ENCODE data around the gene KLHL12. TPM values are rescaled to one million over a fixed set of nuclear protein-coding genes. Genes with fewer than 3 reads are reported as not detected.
A peak's percentile ranks its signal among the peaks of the same experiment; 100 is the strongest.

The KLHL12 gene
- total and polyA plus RNA-seq, 7 donors, result 7.4 to 27.4 (median 16.5) TPM

DNA sequence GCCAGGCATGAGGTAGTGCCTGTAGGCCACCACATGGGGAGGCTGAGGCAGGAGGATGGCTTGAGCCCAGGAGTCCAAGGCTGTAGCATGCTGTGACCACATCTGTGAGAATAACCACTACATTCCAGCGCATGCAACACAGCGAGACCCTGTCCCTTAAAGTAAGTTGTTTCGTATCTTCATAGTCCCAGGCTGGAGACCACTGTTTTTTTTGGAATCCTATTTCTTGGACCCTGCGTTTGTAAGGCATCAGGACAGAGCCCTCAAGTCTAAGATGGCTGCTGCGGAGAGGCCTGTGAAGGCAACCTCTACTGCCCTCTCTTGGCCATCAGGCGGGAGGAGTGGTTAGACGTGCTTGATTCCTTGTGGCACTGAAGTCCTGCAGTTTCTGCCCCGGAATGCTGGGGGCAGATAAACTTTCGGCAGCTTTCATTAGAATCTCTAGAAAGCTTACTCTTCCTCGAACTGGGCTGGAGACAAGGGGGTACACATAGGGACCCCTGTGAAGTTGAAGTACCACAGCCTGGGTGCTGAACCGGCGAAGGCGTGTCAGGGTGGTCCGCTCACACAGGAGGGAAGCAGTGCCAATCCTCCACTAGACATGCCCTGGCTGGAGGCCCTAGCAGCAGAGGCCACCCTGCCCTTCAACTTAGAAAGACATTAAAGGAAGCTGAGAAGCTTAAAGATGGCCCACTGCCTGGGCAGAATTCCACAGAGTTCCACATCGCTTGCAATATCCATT lies 74.7 kb downstream of the KLHL12 start:
- no peaks in the 10 kb centered on the region for H3K27me3 ChIP-seq (ENCODE audit: insufficient read depth in 3 of 3, low read length in 2 of 3)
- intact Hi-C loops (cut with DNase I), result no loop called here
- no peaks in the 10 kb centered on the region for H3K9me3 ChIP-seq
- no peak for DNase-seq
- WGBS, 3 donors, result 70 to 77% (median 71%) methylated on average over 15 of the region's 15 CpGs
- no peak overlapping the region for H3K27ac ChIP-seq
- no peak for ATAC-seq
- no peaks in the 10 kb centered on the region for H3K4me1 ChIP-seq
- H3K4me3 ChIP-seq, result no peak overlapping the region
- TF ChIP-seq CTCF (IDR thresholded peaks at IDR 0.05), result no peak
- no peaks in the 10 kb centered on the region for H3K36me3 ChIP-seq (ENCODE audit: insufficient read depth in 1 of 2, low read depth in 1 of 2)

DNA sequence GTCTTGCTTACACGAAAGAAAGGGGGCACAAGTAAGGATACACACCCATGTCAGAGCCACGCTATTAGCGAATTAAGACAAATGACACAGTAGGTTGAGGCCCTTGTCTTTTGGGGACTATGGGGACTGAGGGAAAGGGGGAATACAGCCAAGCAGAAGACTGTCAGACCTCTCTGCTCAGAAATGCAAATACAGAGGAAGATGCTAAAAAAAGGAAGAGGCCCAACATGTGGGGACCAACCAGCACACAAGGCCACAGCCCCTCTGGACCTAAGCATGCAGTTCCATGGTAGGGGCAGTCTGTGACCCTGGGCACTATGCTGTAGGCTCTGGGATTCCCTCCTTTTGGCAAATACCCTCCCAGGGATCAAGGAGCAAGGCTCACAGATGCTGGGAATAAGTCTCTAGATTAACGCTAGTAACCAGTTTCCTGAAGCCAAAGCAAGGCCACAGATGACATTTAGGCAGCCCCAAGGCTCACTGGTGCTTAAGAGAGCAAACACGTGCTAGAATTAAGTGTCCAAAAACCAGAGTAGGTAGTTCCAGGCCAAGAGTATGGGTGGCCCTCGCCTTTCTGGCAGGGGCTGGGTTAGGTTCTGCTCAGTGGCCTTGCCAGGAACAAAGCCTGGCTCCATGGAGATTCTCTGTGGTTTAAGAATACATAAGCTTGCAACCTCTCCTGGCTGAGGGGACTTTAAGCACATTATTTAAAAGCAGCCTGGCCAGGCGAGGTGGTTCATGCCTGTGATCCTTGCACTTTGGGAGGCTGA lies 76.3 kb downstream of the KLHL12 start:
- intact Hi-C loops (cut with DNase I), result no loop called here
- Histone ChIP-seq H3K9me3 (no peaks in the 10 kb centered on the region), H3K27ac (no peak overlapping the region), H3K4me3 (no peak overlapping the region), H3K27me3 (ENCODE audit: insufficient read depth in 3 of 3, low read length in 2 of 3) (no peaks in the 10 kb centered on the region), H3K4me1 (no peaks in the 10 kb centered on the region), H3K36me3 (ENCODE audit: insufficient read depth in 1 of 2, low read depth in 1 of 2) (no peaks in the 10 kb centered on the region)
- 76 to 87% (median 81%) methylated on average over 7 of the region's 7 CpGs for WGBS, 3 donors
- DNase-seq (peak; percentile 42 to 63), ATAC-seq (peak in 1 of 4 donors; percentile 37)
- no peak for TF ChIP-seq CTCF (IDR thresholded peaks at IDR 0.05)

GRCh38 chr1:202848191-202848542 lies 78.9 kb downstream of the KLHL12 start:
- intact Hi-C loops (cut with DNase I), result no loop called here
- no peak for DNase-seq
- Histone ChIP-seq H3K9me3 (no peaks in the 10 kb centered on the region), H3K27ac (no peak overlapping the region), H3K4me1 (no peaks in the 10 kb centered on the region), H3K4me3 (no peak overlapping the region), H3K27me3 (ENCODE audit: insufficient read depth in 3 of 3, low read length in 2 of 3) (no peaks in the 10 kb centered on the region), H3K36me3 (ENCODE audit: insufficient read depth in 1 of 2, low read depth in 1 of 2) (no peaks in the 10 kb centered on the region)
- 62 to 66% (median 64%) methylated on average over 2 of the region's 2 CpGs for WGBS, 3 donors
- no peak for ATAC-seq
- TF ChIP-seq CTCF (IDR thresholded peaks at IDR 0.05), result no peak

DNA sequence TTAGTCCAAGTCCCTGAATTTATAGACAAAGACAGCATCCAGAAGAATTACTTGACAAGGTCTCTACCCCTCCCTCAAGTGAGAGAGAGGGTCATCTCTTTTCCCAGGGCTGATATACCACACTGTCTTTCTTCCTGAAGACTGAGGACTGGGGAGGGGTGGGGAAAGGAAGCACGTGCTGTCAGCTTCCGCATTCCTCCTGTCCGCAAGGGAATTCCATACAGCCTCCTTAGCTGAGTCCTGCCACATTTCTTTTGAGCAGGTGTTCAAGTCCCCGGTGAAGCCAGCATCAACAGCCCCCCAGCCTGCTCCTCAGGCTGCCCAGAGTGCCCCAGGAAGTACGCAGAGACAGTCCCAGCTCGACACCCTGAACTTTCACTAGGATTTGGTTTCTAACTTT lies 82.1 kb downstream of the KLHL12 start:
- Histone ChIP-seq H3K27me3 (ENCODE audit: insufficient read depth in 3 of 3, low read length in 2 of 3) (no peaks in the 10 kb centered on the region), H3K27ac (no peak overlapping the region), H3K4me1 (no peaks in the 10 kb centered on the region), H3K36me3 (ENCODE audit: insufficient read depth in 1 of 2, low read depth in 1 of 2) (no peaks in the 10 kb centered on the region), H3K9me3 (no peaks in the 10 kb centered on the region), H3K4me3 (no peak overlapping the region)
- intact Hi-C loops (cut with DNase I), result no loop called here
- ATAC-seq, result no peak
- TF ChIP-seq CTCF (IDR thresholded peaks at IDR 0.05), result no peak
- 31 to 36% (median 34%) methylated on average over 6 of the region's 6 CpGs for WGBS, 3 donors
- no peak for DNase-seq
